GM23338 (cell line): ENCODE data around the gene RAD51B. TPM values are rescaled to one million over a fixed set of nuclear protein-coding genes. Genes with fewer than 3 reads are reported as not detected.

ENCODE experiments used
- ATAC-seq: fragments of 200-7000 bp; cut with Tn5 transposase; 3 replicates; pipeline ENCODE4 v1.9.1; 2020
- DNase-seq: peaks from one replicate; pipeline ENCODE4 v3.0.0-alpha.2; 2015; ENCODE audit warnings: low spot score
- H2AFZ ChIP-seq: fragments of 200-600 bp; sonication (generic); 2 replicates; pipeline ENCODE4 v1.8.0; 2016; ENCODE audit warnings: antibody characterized with exemption, mild to moderate bottlenecking, moderate library complexity
- H3F3A ChIP-seq: fragments of 200-600 bp; sonication (generic); replicated peaks from 2 replicates; pipeline ENCODE4 v1.8.0; 2017; ENCODE audit warnings: antibody characterized with exemption, mixed run types, low read depth
- H3K27ac ChIP-seq: fragments of 200-600 bp; sonication (generic); 2 replicates; pipeline ENCODE4 v1.6.1; 2016; ENCODE audit warnings: low read depth
- H3K27me3 ChIP-seq: fragments of 200-600 bp; sonication (generic); 2 replicates; pipeline ENCODE4 v1.8.0; 2016; ENCODE audit warnings: mild to moderate bottlenecking, mixed run types, moderate library complexity; ENCODE audit not compliant: insufficient read depth
- H3K36me3 ChIP-seq: fragments of 200-600 bp; sonication (generic); 2 replicates; pipeline ENCODE4 v1.8.0; 2016; ENCODE audit warnings: mild to moderate bottlenecking; ENCODE audit not compliant: insufficient read depth
- H3K4me1 ChIP-seq: fragments of 200-600 bp; sonication (generic); 2 replicates; pipeline ENCODE4 v1.8.0; 2016; ENCODE audit warnings: mild to moderate bottlenecking, moderate library complexity; ENCODE audit not compliant: insufficient read depth
- H3K4me2 ChIP-seq: fragments of 200-600 bp; sonication (generic); 2 replicates; pipeline ENCODE4 v1.7.1; 2017; ENCODE audit warnings: mixed run types
- H3K4me3 ChIP-seq: fragments of 200-600 bp; sonication (generic); 2 replicates; pipeline ENCODE4 v1.6.1; 2016; ENCODE audit warnings: mixed run types
- H3K79me2 ChIP-seq: fragments of 200-600 bp; sonication (generic); replicated peaks from 2 replicates; pipeline ENCODE4 v1.8.0; 2017; ENCODE audit warnings: mild to moderate bottlenecking; ENCODE audit not compliant: insufficient read depth
- H3K9me2 ChIP-seq: fragments of 200-600 bp; sonication (generic); 2 replicates; pipeline ENCODE4 v1.8.0; 2017; ENCODE audit not compliant: insufficient read depth
- H4K20me1 ChIP-seq: fragments of 200-600 bp; sonication (generic); replicated peaks from 2 replicates; pipeline ENCODE4 v1.8.0; 2017; ENCODE audit warnings: mild to moderate bottlenecking; ENCODE audit not compliant: insufficient read depth
- H3K27ac Mint-ChIP-seq: 2 replicates; pipeline ENCODE4 v1.8.0; 2020; ENCODE audit warnings: inconsistent platforms, mild to moderate bottlenecking, moderate library complexity, mixed read lengths
- H3K27me3 Mint-ChIP-seq: 3 replicates; pipeline ENCODE4 v1.8.0; 2022; ENCODE audit warnings: low read depth, mild to moderate bottlenecking, moderate library complexity, mixed read lengths, inconsistent platforms; ENCODE audit not compliant: insufficient read depth, poor library complexity
- H3K36me3 Mint-ChIP-seq: 3 replicates; pipeline ENCODE4 v1.8.0; 2021; ENCODE audit warnings: low read depth, mild to moderate bottlenecking, inconsistent platforms, moderate library complexity, mixed read lengths
- H3K4me1 Mint-ChIP-seq: 3 replicates; pipeline ENCODE4 v1.8.0; 2020; ENCODE audit warnings: mild to moderate bottlenecking, inconsistent platforms, mixed read lengths
- H3K4me3 Mint-ChIP-seq: 3 replicates; pipeline ENCODE4 v1.8.0; 2021; ENCODE audit warnings: moderate library complexity, mild to moderate bottlenecking, inconsistent platforms, mixed read lengths
- H3K9me3 Mint-ChIP-seq: 3 replicates; pipeline ENCODE4 v1.8.0; 2020; ENCODE audit warnings: moderate library complexity, mild to moderate bottlenecking, inconsistent platforms, mixed read lengths
- CREB1 ChIP-seq: fragments of 250-450 bp; sonication (Bioruptor Pico); IDR thresholded peaks from 2 replicates; pipeline ENCODE4 v1.5.0; 2020; ENCODE audit warnings: low read depth, mild to moderate bottlenecking, moderate library complexity
- EZH2 ChIP-seq: fragments of 200-600 bp; sonication (generic); IDR thresholded peaks from one replicate; pipeline ENCODE4 v1.8.0; 2017; ENCODE audit warnings: antibody characterized with exemption, mild to moderate bottlenecking, low read depth; ENCODE audit not compliant: unreplicated experiment
- EZH2phosphoT487 ChIP-seq: fragments of 200-600 bp; sonication (generic); IDR thresholded peaks from one replicate; pipeline ENCODE4 v1.8.1; 2018; ENCODE audit warnings: antibody characterized with exemption; ENCODE audit not compliant: unreplicated experiment
- JUNB ChIP-seq: IDR thresholded peaks from one replicate; pipeline ENCODE4 v1.6.1; 2016; ENCODE audit warnings: antibody characterized with exemption; ENCODE audit not compliant: unreplicated experiment
- NANOG ChIP-seq: IDR thresholded peaks from 2 replicates; pipeline ENCODE4 v1.6.1; 2016; ENCODE audit warnings: antibody characterized with exemption, borderline replicate concordance
- POLR2AphosphoS5 ChIP-seq: IDR thresholded peaks from 2 replicates; pipeline ENCODE4 v1.6.1; 2016; ENCODE audit warnings: antibody characterized with exemption, low read depth
- STAT1 ChIP-seq: IDR thresholded peaks from one replicate; pipeline ENCODE4 v1.6.1; 2016; ENCODE audit warnings: antibody characterized with exemption; ENCODE audit not compliant: unreplicated experiment
- ZNF114 ChIP-seq: fragments of 250-450 bp; sonication (Bioruptor Pico); IDR thresholded peaks from 2 replicates; pipeline ENCODE4 v1.5.0; 2020; ENCODE audit warnings: mild to moderate bottlenecking, moderate library complexity
- ZNF331 ChIP-seq: fragments of 250-450 bp; sonication (Bioruptor Pico); IDR thresholded peaks from 2 replicates; pipeline ENCODE4 v1.5.0; 2020; ENCODE audit warnings: low read depth, mild to moderate bottlenecking, moderate library complexity
- polyA plus RNA-seq: library from polyadenylated mRNA; unstranded; fragments of >200 nt; fragmentation: Nextera tagmentation; extraction: Ambion mirVana; gene quantifications from 2 replicates; pipeline ENCODE4 v1.2.1, GENCODE V29; 2016
- total RNA-seq: library from RNA; depleted of rRNA; stranded (reverse); fragments of >200 nt; shearing (Covaris generic); gene quantifications from 2 replicates; pipeline ENCODE4 v1.2.3, GENCODE V29; 2014
- TF ChIP-seq, protein P1 (sequence below): IDR thresholded peaks from one replicate; pipeline ENCODE4 v1.6.1; 2018; ENCODE audit warnings: antibody characterized with exemption; ENCODE audit not compliant: unreplicated experiment
- TF ChIP-seq, protein P2 (sequence below): IDR thresholded peaks from 2 replicates; pipeline ENCODE4 v1.6.1; 2016; ENCODE audit warnings: antibody characterized with exemption
- TF ChIP-seq, protein P3 (sequence below), 2 experiments: fragments of 200-600 bp in 1 of 2; sonication (generic) in 1 of 2; conservative IDR thresholded peaks; 2 replicates each; pipeline versions ENCODE4 v1.5.1 to v1.6.1; 2016 to 2017; ENCODE audit warnings: antibody characterized with exemption in 2 of 2, low read depth in 2 of 2, mild to moderate bottlenecking in 2 of 2, moderate library complexity in 1 of 2
- TF ChIP-seq, protein P4 (sequence below): fragments of 250-450 bp; sonication (Bioruptor Pico); IDR thresholded peaks from 2 replicates; pipeline ENCODE4 v1.5.0; 2020; ENCODE audit warnings: mild to moderate bottlenecking, moderate library complexity

Gene RAD51B
- total and polyA plus RNA-seq, 2 experiments from 2014 or later: 15.7 to 29.1 TPM

DNA sequence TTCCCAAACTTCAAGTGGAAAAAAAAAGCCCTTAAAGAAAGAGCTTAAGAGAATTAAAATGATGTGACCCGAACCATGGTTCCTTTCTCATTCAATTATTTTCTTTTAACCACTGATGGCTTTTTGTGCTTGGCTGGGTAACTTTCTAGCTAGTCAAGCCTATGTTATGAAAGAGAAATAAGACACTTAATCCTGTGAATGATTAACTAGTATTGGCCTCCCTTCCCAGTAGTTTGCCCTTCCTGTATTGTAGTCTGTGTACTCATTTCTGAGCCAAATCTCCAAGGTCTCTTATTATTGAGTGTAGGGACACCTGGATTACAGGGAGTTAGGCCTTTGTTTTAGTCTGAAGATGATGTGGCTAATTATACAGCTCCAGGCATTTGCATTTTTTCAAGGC lies 353.0 kb downstream of the RAD51B start:
- no peak overlapping the region for H3K27ac Mint-ChIP-seq
- no peak overlapping the region for H3K27ac ChIP-seq
- H3K36me3 Mint-ChIP-seq: no peaks in the 10 kb centered on the region
- H3K27me3 ChIP-seq: no peaks in the 10 kb centered on the region
- no peak overlapping the region for H2AFZ ChIP-seq
- no peak overlapping the region for H3K4me3 ChIP-seq
- no peaks in the 10 kb centered on the region for H3K36me3 ChIP-seq
- no peaks in the 10 kb centered on the region for H3K4me1 ChIP-seq
- no peaks in the 10 kb centered on the region for H3K27me3 Mint-ChIP-seq
- H3F3A ChIP-seq: no peaks in the 10 kb centered on the region
- no peaks in the 10 kb centered on the region for H3K9me3 Mint-ChIP-seq
- H3K79me2 ChIP-seq: no peaks in the 10 kb centered on the region
- H3K9me2 ChIP-seq: 0 out of 2 replicates have a peak, but pooled peaks cover 3% of the 10 kb centered on the region
- 0 out of 3 replicates have a peak, but pooled peaks cover 3% of the 10 kb centered on the region for H3K4me1 Mint-ChIP-seq
- TF ChIP-seq NANOG: no peak
- no peak for TF ChIP-seq POLR2AphosphoS5
- TF ChIP-seq ZNF114: no peak
- TF ChIP-seq, protein P1, sequence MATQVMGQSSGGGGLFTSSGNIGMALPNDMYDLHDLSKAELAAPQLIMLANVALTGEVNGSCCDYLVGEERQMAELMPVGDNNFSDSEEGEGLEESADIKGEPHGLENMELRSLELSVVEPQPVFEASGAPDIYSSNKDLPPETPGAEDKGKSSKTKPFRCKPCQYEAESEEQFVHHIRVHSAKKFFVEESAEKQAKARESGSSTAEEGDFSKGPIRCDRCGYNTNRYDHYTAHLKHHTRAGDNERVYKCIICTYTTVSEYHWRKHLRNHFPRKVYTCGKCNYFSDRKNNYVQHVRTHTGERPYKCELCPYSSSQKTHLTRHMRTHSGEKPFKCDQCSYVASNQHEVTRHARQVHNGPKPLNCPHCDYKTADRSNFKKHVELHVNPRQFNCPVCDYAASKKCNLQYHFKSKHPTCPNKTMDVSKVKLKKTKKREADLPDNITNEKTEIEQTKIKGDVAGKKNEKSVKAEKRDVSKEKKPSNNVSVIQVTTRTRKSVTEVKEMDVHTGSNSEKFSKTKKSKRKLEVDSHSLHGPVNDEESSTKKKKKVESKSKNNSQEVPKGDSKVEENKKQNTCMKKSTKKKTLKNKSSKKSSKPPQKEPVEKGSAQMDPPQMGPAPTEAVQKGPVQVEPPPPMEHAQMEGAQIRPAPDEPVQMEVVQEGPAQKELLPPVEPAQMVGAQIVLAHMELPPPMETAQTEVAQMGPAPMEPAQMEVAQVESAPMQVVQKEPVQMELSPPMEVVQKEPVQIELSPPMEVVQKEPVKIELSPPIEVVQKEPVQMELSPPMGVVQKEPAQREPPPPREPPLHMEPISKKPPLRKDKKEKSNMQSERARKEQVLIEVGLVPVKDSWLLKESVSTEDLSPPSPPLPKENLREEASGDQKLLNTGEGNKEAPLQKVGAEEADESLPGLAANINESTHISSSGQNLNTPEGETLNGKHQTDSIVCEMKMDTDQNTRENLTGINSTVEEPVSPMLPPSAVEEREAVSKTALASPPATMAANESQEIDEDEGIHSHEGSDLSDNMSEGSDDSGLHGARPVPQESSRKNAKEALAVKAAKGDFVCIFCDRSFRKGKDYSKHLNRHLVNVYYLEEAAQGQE: no peak
- TF ChIP-seq EZH2phosphoT487: no peak
- TF ChIP-seq CREB1 (CRISPR knock-in tag): no peak
- TF ChIP-seq, protein P2, sequence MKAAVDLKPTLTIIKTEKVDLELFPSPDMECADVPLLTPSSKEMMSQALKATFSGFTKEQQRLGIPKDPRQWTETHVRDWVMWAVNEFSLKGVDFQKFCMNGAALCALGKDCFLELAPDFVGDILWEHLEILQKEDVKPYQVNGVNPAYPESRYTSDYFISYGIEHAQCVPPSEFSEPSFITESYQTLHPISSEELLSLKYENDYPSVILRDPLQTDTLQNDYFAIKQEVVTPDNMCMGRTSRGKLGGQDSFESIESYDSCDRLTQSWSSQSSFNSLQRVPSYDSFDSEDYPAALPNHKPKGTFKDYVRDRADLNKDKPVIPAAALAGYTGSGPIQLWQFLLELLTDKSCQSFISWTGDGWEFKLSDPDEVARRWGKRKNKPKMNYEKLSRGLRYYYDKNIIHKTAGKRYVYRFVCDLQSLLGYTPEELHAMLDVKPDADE: no peak
- TF ChIP-seq EZH2: no peak
- TF ChIP-seq JUNB: no peak
- TF ChIP-seq, protein P3, sequence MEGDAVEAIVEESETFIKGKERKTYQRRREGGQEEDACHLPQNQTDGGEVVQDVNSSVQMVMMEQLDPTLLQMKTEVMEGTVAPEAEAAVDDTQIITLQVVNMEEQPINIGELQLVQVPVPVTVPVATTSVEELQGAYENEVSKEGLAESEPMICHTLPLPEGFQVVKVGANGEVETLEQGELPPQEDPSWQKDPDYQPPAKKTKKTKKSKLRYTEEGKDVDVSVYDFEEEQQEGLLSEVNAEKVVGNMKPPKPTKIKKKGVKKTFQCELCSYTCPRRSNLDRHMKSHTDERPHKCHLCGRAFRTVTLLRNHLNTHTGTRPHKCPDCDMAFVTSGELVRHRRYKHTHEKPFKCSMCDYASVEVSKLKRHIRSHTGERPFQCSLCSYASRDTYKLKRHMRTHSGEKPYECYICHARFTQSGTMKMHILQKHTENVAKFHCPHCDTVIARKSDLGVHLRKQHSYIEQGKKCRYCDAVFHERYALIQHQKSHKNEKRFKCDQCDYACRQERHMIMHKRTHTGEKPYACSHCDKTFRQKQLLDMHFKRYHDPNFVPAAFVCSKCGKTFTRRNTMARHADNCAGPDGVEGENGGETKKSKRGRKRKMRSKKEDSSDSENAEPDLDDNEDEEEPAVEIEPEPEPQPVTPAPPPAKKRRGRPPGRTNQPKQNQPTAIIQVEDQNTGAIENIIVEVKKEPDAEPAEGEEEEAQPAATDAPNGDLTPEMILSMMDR (conservative IDR thresholded peaks at IDR 0.05; ENCODE audit: low read depth in 2 of 2): no peak
- TF ChIP-seq STAT1: no peak
- TF ChIP-seq, protein P4, sequence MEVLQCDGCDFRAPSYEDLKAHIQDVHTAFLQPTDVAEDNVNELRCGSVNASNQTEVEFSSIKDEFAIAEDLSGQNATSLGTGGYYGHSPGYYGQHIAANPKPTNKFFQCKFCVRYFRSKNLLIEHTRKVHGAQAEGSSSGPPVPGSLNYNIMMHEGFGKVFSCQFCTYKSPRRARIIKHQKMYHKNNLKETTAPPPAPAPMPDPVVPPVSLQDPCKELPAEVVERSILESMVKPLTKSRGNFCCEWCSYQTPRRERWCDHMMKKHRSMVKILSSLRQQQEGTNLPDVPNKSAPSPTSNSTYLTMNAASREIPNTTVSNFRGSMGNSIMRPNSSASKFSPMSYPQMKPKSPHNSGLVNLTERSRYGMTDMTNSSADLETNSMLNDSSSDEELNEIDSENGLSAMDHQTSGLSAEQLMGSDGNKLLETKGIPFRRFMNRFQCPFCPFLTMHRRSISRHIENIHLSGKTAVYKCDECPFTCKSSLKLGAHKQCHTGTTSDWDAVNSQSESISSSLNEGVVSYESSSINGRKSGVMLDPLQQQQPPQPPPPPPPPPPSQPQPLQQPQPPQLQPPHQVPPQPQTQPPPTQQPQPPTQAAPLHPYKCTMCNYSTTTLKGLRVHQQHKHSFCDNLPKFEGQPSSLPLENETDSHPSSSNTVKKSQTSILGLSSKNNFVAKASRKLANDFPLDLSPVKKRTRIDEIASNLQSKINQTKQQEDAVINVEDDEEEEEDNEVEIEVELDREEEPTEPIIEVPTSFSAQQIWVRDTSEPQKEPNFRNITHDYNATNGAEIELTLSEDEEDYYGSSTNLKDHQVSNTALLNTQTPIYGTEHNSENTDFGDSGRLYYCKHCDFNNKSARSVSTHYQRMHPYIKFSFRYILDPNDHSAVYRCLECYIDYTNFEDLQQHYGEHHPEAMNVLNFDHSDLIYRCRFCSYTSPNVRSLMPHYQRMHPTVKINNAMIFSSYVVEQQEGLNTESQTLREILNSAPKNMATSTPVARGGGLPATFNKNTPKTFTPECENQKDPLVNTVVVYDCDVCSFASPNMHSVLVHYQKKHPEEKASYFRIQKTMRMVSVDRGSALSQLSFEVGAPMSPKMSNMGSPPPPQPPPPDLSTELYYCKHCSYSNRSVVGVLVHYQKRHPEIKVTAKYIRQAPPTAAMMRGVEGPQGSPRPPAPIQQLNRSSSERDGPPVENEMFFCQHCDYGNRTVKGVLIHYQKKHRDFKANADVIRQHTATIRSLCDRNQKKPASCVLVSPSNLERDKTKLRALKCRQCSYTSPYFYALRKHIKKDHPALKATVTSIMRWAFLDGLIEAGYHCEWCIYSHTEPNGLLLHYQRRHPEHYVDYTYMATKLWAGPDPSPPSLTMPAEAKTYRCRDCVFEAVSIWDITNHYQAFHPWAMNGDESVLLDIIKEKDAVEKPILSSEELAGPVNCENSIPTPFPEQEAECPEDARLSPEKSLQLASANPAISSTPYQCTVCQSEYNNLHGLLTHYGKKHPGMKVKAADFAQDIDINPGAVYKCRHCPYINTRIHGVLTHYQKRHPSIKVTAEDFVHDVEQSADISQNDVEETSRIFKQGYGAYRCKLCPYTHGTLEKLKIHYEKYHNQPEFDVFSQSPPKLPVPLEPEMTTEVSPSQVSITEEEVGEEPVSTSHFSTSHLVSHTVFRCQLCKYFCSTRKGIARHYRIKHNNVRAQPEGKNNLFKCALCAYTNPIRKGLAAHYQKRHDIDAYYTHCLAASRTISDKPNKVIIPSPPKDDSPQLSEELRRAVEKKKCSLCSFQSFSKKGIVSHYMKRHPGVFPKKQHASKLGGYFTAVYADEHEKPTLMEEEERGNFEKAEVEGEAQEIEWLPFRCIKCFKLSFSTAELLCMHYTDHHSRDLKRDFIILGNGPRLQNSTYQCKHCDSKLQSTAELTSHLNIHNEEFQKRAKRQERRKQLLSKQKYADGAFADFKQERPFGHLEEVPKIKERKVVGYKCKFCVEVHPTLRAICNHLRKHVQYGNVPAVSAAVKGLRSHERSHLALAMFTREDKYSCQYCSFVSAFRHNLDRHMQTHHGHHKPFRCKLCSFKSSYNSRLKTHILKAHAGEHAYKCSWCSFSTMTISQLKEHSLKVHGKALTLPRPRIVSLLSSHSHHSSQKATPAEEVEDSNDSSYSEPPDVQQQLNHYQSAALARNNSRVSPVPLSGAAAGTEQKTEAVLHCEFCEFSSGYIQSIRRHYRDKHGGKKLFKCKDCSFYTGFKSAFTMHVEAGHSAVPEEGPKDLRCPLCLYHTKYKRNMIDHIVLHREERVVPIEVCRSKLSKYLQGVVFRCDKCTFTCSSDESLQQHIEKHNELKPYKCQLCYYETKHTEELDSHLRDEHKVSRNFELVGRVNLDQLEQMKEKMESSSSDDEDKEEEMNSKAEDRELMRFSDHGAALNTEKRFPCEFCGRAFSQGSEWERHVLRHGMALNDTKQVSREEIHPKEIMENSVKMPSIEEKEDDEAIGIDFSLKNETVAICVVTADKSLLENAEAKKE (CRISPR knock-in tag): no peak
- no peak for TF ChIP-seq ZNF331 (CRISPR knock-in tag)
- ATAC-seq: no peak
- no peaks in the 10 kb centered on the region for H4K20me1 ChIP-seq
- H3K4me2 ChIP-seq: no peak overlapping the region
- H3K4me3 Mint-ChIP-seq: no peak overlapping the region
- DNase-seq: no peak
